Measurements from ENCODE around the gene KCNAB1. TPM values are rescaled to one million over a fixed set of nuclear protein-coding genes. Genes with fewer than 3 reads are reported as not detected.

Gene KCNAB1
- total RNA-seq, 1 experiment from 2014 or later = 1.0 TPM

DNA sequence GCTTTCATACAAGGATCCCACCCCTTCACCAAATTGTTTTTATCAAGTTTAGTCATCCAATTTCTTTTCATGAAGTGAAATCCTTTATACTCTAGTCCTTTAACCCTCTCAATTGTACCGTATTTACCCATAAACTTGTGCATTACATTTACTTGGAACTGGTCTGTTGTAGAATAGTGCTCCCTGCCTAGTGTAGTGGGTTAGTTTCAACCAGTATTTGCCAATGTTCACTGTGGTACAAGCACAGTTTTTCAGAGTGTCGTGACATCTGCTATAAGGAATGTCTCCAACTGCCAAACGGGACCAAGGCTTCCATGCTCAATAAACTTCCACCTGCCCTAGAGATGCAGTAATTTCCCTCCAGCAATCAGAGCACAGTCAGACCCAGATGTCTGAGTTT lies 211.9 kb downstream of the KCNAB1 start (continued):
- TF ChIP-seq, protein P1, sequence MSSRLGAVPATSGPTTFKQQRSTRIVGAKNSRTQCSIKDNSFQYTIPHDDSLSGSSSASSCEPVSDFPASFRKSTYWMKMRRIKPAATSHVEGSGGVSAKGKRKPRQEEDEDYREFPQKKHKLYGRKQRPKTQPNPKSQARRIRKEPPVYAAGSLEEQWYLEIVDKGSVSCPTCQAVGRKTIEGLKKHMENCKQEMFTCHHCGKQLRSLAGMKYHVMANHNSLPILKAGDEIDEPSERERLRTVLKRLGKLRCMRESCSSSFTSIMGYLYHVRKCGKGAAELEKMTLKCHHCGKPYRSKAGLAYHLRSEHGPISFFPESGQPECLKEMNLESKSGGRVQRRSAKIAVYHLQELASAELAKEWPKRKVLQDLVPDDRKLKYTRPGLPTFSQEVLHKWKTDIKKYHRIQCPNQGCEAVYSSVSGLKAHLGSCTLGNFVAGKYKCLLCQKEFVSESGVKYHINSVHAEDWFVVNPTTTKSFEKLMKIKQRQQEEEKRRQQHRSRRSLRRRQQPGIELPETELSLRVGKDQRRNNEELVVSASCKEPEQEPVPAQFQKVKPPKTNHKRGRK (CRISPR knock-in tag; IDR thresholded peaks at IDR 0.05; ENCODE audit: borderline replicate concordance) = no peak
- TF ChIP-seq, protein P2, sequence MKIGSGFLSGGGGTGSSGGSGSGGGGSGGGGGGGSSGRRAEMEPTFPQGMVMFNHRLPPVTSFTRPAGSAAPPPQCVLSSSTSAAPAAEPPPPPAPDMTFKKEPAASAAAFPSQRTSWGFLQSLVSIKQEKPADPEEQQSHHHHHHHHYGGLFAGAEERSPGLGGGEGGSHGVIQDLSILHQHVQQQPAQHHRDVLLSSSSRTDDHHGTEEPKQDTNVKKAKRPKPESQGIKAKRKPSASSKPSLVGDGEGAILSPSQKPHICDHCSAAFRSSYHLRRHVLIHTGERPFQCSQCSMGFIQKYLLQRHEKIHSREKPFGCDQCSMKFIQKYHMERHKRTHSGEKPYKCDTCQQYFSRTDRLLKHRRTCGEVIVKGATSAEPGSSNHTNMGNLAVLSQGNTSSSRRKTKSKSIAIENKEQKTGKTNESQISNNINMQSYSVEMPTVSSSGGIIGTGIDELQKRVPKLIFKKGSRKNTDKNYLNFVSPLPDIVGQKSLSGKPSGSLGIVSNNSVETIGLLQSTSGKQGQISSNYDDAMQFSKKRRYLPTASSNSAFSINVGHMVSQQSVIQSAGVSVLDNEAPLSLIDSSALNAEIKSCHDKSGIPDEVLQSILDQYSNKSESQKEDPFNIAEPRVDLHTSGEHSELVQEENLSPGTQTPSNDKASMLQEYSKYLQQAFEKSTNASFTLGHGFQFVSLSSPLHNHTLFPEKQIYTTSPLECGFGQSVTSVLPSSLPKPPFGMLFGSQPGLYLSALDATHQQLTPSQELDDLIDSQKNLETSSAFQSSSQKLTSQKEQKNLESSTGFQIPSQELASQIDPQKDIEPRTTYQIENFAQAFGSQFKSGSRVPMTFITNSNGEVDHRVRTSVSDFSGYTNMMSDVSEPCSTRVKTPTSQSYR (CRISPR knock-in tag; IDR thresholded peaks at IDR 0.05) = no peak
- TF ChIP-seq, protein P3, sequence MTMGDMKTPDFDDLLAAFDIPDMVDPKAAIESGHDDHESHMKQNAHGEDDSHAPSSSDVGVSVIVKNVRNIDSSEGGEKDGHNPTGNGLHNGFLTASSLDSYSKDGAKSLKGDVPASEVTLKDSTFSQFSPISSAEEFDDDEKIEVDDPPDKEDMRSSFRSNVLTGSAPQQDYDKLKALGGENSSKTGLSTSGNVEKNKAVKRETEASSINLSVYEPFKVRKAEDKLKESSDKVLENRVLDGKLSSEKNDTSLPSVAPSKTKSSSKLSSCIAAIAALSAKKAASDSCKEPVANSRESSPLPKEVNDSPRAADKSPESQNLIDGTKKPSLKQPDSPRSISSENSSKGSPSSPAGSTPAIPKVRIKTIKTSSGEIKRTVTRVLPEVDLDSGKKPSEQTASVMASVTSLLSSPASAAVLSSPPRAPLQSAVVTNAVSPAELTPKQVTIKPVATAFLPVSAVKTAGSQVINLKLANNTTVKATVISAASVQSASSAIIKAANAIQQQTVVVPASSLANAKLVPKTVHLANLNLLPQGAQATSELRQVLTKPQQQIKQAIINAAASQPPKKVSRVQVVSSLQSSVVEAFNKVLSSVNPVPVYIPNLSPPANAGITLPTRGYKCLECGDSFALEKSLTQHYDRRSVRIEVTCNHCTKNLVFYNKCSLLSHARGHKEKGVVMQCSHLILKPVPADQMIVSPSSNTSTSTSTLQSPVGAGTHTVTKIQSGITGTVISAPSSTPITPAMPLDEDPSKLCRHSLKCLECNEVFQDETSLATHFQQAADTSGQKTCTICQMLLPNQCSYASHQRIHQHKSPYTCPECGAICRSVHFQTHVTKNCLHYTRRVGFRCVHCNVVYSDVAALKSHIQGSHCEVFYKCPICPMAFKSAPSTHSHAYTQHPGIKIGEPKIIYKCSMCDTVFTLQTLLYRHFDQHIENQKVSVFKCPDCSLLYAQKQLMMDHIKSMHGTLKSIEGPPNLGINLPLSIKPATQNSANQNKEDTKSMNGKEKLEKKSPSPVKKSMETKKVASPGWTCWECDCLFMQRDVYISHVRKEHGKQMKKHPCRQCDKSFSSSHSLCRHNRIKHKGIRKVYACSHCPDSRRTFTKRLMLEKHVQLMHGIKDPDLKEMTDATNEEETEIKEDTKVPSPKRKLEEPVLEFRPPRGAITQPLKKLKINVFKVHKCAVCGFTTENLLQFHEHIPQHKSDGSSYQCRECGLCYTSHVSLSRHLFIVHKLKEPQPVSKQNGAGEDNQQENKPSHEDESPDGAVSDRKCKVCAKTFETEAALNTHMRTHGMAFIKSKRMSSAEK (CRISPR knock-in tag; IDR thresholded peaks at IDR 0.05; ENCODE audit: borderline replicate concordance) = no peak
- no peak for TF ChIP-seq OVOL2 (CRISPR knock-in tag; IDR thresholded peaks at IDR 0.05; ENCODE audit: borderline replicate concordance)
- no peak for TF ChIP-seq PRRX2 (CRISPR knock-in tag; IDR thresholded peaks at IDR 0.05)
- TF ChIP-seq ZNF671 (CRISPR knock-in tag; IDR thresholded peaks at IDR 0.05) = no peak

DNA sequence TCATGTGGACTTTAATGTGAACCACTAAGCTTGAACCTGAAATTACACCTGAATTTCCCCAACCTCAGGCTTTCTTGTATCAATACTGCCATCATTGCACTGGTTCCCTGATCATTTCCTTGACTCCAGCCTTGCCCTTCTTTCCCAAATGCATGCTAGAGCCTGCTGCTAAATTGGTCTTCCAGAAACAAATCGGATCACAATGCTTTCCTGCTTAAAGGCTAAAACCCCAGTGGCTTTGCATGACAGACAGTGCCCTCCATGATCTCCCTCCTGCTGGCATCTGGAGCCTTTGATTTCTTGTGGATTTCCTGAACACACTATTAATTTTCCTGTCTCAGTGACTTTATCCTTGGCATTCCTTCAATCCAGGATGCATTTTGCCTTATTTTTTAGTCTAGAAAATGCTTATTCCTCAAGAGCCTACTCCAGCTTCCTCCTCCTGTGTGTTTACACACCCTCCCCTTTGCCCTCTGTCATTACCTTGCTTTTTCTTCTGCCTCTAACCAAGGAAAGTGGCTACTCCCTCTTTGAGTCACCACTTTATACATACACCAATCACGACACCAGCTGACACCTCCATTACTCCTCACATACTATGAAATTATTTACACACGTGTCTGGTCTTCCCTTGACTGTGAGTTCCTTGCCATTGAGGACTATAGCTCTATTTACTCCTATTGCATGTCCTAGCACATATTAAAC lies 214.6 kb downstream of the KCNAB1 start:
- Mint-ChIP-seq H3K9me3 (no peaks in the 10 kb centered on the region), H3K27ac (peak overlapping the region; percentile 21; the same call in 1 of the 2 replicates), H3K36me3 (no peaks in the 10 kb centered on the region), H3K4me1 (peaks cover 17% of the 10 kb centered on the region), H3K27me3 (ENCODE audit: low read depth) (no peaks in the 10 kb centered on the region), H3K4me3 (no peak overlapping the region)
- CTCF ChIA-PET = no interaction called here
- ATAC-seq = peak; percentile 82
- DNase-seq (ENCODE audit: low spot score) = no peak
- POLR2A ChIA-PET = no interaction called here
- TF ChIP-seq, protein P4, sequence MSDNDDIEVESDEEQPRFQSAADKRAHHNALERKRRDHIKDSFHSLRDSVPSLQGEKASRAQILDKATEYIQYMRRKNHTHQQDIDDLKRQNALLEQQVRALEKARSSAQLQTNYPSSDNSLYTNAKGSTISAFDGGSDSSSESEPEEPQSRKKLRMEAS (CRISPR knock-in tag; IDR thresholded peaks at IDR 0.05) = no peak
- TF ChIP-seq NFATC4 (CRISPR knock-in tag; IDR thresholded peaks at IDR 0.05) (no peak), CBFB (CRISPR knock-in tag; IDR thresholded peaks at IDR 0.05; ENCODE audit: low read depth) (no peak), ZNF416 (CRISPR knock-in tag; IDR thresholded peaks at IDR 0.05) (no peak), ATF1 (CRISPR knock-in tag; IDR thresholded peaks at IDR 0.05) (no peak), RELA (CRISPR knock-in tag; IDR thresholded peaks at IDR 0.05; ENCODE audit: borderline replicate concordance) (no peak), TP53 (CRISPR knock-in tag; IDR thresholded peaks at IDR 0.05) (no peak), ELF4 (CRISPR knock-in tag; IDR thresholded peaks at IDR 0.05; ENCODE audit: low read depth) (no peak), ZNF121 (CRISPR knock-in tag; IDR thresholded peaks at IDR 0.05) (no peak)
- TF ChIP-seq, protein P3 (CRISPR knock-in tag; IDR thresholded peaks at IDR 0.05; ENCODE audit: borderline replicate concordance) = no peak
- TF ChIP-seq, protein P5, sequence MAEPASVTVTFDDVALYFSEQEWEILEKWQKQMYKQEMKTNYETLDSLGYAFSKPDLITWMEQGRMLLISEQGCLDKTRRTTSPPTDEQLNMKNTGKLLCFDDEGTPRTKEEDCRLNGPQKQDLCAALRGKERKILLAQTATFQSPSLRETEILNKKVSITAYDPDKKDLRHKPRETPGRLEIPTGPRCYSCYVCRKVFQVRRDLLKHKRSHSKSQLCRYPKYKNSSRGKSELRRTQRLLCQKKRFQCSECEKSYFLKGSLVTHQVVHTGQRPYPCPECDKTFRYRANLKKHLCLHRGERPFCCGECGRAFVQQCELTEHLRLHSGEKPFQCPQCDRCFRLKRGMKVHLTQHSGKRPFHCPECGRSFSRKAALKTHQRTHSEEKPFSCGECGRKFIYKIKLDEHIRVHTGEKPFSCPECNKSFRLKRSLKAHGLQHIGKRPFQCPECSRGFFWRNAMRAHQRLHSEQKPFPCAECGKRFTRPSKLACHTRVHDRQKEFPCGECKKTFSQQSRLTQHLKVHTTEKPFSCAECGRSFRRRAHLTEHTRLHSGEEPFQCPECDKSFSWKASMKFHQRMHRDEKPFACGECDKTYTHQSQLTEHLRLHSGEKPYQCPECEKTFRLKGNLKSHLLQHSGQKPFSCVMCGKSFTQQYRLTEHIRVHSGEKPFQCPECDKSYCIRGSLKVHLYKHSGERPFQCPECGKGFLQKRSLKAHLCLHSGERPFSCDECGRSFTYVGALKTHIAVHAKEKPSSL (CRISPR knock-in tag; conservative IDR thresholded peaks at IDR 0.05) = no peak
- TF ChIP-seq, protein P1 (CRISPR knock-in tag; IDR thresholded peaks at IDR 0.05; ENCODE audit: borderline replicate concordance) = no peak
- TF ChIP-seq, protein P6, sequence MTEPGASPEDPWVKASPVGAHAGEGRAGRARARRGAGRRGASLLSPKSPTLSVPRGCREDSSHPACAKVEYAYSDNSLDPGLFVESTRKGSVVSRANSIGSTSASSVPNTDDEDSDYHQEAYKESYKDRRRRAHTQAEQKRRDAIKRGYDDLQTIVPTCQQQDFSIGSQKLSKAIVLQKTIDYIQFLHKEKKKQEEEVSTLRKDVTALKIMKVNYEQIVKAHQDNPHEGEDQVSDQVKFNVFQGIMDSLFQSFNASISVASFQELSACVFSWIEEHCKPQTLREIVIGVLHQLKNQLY (CRISPR knock-in tag; IDR thresholded peaks at IDR 0.05) = no peak

Data from WTC11 (cell line).